ENCODE results near the gene FUZ. TPM values are rescaled to one million over a fixed set of nuclear protein-coding genes. Genes with fewer than 3 reads are reported as not detected.

FUZ gene
- total and polyA plus RNA-seq, 4 donors, result 3.8 to 12.5 (median 7.0) TPM

DNA sequence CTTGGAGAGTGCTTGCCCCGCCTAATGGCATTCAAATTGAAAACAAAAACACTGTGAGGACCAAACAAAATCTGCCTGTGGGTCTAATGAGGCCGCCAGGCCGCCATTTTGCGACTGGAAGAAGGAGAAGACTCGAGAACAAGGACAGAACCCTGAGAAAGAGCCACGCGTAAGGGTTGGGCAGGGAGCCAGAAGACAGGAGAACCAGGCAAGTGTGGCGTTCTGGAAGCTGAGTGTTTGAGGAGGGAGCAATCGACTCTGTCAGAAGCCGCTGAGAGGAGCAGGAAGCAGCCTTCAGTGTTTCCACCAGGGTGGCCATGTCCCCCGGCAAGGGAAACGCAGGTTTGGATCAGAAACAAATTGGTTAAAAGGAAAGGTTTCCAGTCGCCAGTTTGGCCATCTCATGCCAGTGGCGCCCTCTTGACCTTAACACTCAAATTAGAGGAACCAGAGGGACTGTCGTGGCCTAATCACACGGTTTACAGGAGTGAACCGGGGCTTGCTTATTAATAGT is 27.7 kb upstream of the FUZ start:
- DNase-seq (ENCODE audit: low spot score), result no peak
- Histone ChIP-seq H3K4me1 (ENCODE audit: control insufficient read depth in 4 of 4, insufficient read depth in 4 of 4, low read length in 3 of 4) (no peaks in the 10 kb centered on the region), H3K27me3 (ENCODE audit: control insufficient read depth in 4 of 4, insufficient read depth in 4 of 4, low read length in 3 of 4) (no peaks in the 10 kb centered on the region), H3K9ac (ENCODE audit: low read depth in 1 of 2, low read length in 2 of 2) (no peak overlapping the region), H3K4me3 (ENCODE audit: low read depth in 1 of 3, low read length in 3 of 3) (no peak overlapping the region), H3K27ac (ENCODE audit: low read depth in 1 of 2, low read length in 2 of 2) (no peak overlapping the region), H3K36me3 (ENCODE audit: control insufficient read depth in 4 of 4, insufficient read depth in 3 of 4, low read depth in 1 of 4, low read length in 3 of 4) (peaks cover 4 to 23% (median 10%) of the 10 kb centered on the region in 4 donors), H3K9me3 (ENCODE audit: control insufficient read depth in 4 of 4, low read length in 3 of 4) (no peaks in the 10 kb centered on the region)
- TF ChIP-seq YY1 (IDR thresholded peaks at IDR 0.05), result no peak
- no peak for TF ChIP-seq FOXA2 (IDR thresholded peaks at IDR 0.05)
- TF ChIP-seq, protein P1, sequence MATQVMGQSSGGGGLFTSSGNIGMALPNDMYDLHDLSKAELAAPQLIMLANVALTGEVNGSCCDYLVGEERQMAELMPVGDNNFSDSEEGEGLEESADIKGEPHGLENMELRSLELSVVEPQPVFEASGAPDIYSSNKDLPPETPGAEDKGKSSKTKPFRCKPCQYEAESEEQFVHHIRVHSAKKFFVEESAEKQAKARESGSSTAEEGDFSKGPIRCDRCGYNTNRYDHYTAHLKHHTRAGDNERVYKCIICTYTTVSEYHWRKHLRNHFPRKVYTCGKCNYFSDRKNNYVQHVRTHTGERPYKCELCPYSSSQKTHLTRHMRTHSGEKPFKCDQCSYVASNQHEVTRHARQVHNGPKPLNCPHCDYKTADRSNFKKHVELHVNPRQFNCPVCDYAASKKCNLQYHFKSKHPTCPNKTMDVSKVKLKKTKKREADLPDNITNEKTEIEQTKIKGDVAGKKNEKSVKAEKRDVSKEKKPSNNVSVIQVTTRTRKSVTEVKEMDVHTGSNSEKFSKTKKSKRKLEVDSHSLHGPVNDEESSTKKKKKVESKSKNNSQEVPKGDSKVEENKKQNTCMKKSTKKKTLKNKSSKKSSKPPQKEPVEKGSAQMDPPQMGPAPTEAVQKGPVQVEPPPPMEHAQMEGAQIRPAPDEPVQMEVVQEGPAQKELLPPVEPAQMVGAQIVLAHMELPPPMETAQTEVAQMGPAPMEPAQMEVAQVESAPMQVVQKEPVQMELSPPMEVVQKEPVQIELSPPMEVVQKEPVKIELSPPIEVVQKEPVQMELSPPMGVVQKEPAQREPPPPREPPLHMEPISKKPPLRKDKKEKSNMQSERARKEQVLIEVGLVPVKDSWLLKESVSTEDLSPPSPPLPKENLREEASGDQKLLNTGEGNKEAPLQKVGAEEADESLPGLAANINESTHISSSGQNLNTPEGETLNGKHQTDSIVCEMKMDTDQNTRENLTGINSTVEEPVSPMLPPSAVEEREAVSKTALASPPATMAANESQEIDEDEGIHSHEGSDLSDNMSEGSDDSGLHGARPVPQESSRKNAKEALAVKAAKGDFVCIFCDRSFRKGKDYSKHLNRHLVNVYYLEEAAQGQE (IDR thresholded peaks at IDR 0.05), result no peak
- no peak for TF ChIP-seq HNF4G (IDR thresholded peaks at IDR 0.05)
- TF ChIP-seq, protein P2, sequence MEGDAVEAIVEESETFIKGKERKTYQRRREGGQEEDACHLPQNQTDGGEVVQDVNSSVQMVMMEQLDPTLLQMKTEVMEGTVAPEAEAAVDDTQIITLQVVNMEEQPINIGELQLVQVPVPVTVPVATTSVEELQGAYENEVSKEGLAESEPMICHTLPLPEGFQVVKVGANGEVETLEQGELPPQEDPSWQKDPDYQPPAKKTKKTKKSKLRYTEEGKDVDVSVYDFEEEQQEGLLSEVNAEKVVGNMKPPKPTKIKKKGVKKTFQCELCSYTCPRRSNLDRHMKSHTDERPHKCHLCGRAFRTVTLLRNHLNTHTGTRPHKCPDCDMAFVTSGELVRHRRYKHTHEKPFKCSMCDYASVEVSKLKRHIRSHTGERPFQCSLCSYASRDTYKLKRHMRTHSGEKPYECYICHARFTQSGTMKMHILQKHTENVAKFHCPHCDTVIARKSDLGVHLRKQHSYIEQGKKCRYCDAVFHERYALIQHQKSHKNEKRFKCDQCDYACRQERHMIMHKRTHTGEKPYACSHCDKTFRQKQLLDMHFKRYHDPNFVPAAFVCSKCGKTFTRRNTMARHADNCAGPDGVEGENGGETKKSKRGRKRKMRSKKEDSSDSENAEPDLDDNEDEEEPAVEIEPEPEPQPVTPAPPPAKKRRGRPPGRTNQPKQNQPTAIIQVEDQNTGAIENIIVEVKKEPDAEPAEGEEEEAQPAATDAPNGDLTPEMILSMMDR (IDR thresholded peaks at IDR 0.05; ENCODE audit: low read depth, low read length, missing input control), result no peak
- TF ChIP-seq FOXA1 (IDR thresholded peaks at IDR 0.05), result no peak
- no peak for TF ChIP-seq SP1 (IDR thresholded peaks at IDR 0.05)
- WGBS, result 94% methylated on average over 17 of the region's 17 CpGs

DNA sequence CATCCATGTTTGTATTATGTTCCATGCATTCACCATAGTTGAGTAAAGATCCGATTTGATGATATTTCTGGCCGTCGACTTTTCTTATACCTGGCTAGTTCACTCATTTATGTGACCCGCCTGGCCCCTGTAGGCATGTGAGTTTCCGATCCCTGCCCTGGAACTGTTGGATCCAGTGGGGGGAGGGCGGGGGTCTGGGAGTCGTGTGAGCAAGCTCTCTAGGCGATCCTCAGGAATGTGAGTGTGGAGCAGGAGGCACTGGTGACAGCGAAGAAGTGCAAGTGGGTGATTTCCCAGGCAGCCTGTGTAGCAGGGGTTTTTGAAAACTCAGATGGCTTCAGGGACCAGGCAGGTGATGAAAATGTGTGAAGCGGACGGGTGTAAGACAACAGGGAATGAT is 27.2 kb upstream of the FUZ start:
- TF ChIP-seq, protein P3, sequence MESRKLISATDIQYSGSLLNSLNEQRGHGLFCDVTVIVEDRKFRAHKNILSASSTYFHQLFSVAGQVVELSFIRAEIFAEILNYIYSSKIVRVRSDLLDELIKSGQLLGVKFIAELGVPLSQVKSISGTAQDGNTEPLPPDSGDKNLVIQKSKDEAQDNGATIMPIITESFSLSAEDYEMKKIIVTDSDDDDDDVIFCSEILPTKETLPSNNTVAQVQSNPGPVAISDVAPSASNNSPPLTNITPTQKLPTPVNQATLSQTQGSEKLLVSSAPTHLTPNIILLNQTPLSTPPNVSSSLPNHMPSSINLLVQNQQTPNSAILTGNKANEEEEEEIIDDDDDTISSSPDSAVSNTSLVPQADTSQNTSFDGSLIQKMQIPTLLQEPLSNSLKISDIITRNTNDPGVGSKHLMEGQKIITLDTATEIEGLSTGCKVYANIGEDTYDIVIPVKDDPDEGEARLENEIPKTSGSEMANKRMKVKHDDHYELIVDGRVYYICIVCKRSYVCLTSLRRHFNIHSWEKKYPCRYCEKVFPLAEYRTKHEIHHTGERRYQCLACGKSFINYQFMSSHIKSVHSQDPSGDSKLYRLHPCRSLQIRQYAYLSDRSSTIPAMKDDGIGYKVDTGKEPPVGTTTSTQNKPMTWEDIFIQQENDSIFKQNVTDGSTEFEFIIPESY (IDR thresholded peaks at IDR 0.05), result no peak
- TF ChIP-seq HNF4A (conservative IDR thresholded peaks at IDR 0.05), result no peak
- TF ChIP-seq HNF4G (IDR thresholded peaks at IDR 0.05), result no peak
- TF ChIP-seq, protein P1 (IDR thresholded peaks at IDR 0.05), result no peak
- TF ChIP-seq, protein P2 (IDR thresholded peaks at IDR 0.05; ENCODE audit: low read depth, low read length, missing input control), result no peak
- no peak for TF ChIP-seq JUND (IDR thresholded peaks at IDR 0.05)
- no peak for TF ChIP-seq RXRA (IDR thresholded peaks at IDR 0.05)
- TF ChIP-seq EGR1 (IDR thresholded peaks at IDR 0.05; ENCODE audit: low read depth in 2 of 2), result no peak
- TF ChIP-seq RAD21 (IDR thresholded peaks at IDR 0.05), result no peak
- no peak for TF ChIP-seq FOXA1 (IDR thresholded peaks at IDR 0.05)
- no peak for TF ChIP-seq FOXA2 (IDR thresholded peaks at IDR 0.05)
- TF ChIP-seq, protein P4, sequence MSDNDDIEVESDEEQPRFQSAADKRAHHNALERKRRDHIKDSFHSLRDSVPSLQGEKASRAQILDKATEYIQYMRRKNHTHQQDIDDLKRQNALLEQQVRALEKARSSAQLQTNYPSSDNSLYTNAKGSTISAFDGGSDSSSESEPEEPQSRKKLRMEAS (IDR thresholded peaks at IDR 0.05), result no peak
- no peak for TF ChIP-seq SP1 (IDR thresholded peaks at IDR 0.05)
- no peak for TF ChIP-seq YY1 (IDR thresholded peaks at IDR 0.05)
- no peak for TF ChIP-seq TAF1 (conservative IDR thresholded peaks at IDR 0.05)
- TF ChIP-seq, protein P5, sequence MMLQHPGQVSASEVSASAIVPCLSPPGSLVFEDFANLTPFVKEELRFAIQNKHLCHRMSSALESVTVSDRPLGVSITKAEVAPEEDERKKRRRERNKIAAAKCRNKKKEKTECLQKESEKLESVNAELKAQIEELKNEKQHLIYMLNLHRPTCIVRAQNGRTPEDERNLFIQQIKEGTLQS (IDR thresholded peaks at IDR 0.05), result no peak
- no peak for TF ChIP-seq GABPA (IDR thresholded peaks at IDR 0.05 in 1 of 2, conservative IDR thresholded peaks at IDR 0.05 in 1 of 2)
- no peak for TF ChIP-seq NR2F2 (IDR thresholded peaks at IDR 0.05)
- peaks cover 4 to 23% (median 11%) of the 10 kb centered on the region in 4 donors for H3K36me3 ChIP-seq (ENCODE audit: control insufficient read depth in 4 of 4, insufficient read depth in 3 of 4, low read depth in 1 of 4, low read length in 3 of 4)
- H3K27ac ChIP-seq (ENCODE audit: low read depth in 1 of 2, low read length in 2 of 2), result no peak overlapping the region
- no peak for DNase-seq (ENCODE audit: low spot score)
- no peaks in the 10 kb centered on the region for H3K4me1 ChIP-seq (ENCODE audit: control insufficient read depth in 4 of 4, insufficient read depth in 4 of 4, low read length in 3 of 4)
- H3K27me3 ChIP-seq (ENCODE audit: control insufficient read depth in 4 of 4, insufficient read depth in 4 of 4, low read length in 3 of 4), result no peaks in the 10 kb centered on the region
- WGBS, result 91% methylated on average over 11 of the region's 11 CpGs
- H3K9me3 ChIP-seq (ENCODE audit: control insufficient read depth in 4 of 4, low read length in 3 of 4), result no peaks in the 10 kb centered on the region
- no peak overlapping the region for H3K4me3 ChIP-seq (ENCODE audit: low read depth in 1 of 3, low read length in 3 of 3)
- no peak overlapping the region for H3K9ac ChIP-seq (ENCODE audit: low read depth in 1 of 2, low read length in 2 of 2)

Measured in liver (tissue), 9 donors.